Measurements from ENCODE around the gene ZNF821. TPM values are rescaled to one million over a fixed set of nuclear protein-coding genes. Genes with fewer than 3 reads are reported as not detected.
"Not testable (repeated sequence)": the region's sequence is repeated elsewhere in the genome, so short reads cannot be mapped to it uniquely, and the experiment has no call there.

The ZNF821 gene
- total RNA-seq, 1 donor from 2014 or later, result 5.7 TPM

- no peak for DNase-seq (ENCODE audit: low spot score)
These were observed 18.8 kb upstream of the ZNF821 start for GRCh38 chr16:71902656-71903365.

GRCh38 chr16:71899171-71899570 lies 15.2 kb upstream of the ZNF821 start:
- no peak for DNase-seq (ENCODE audit: low spot score)

- DNase-seq (ENCODE audit: low spot score), result no peak
These were observed 12.9 kb upstream of the ZNF821 start for GRCh38 chr16:71896764-71897368.

GRCh38 chr16:71895679-71896365 lies 11.8 kb upstream of the ZNF821 start:
- peak; percentile 48 for DNase-seq (ENCODE audit: low spot score)

GRCh38 chr16:71894921-71895678 lies 11.1 kb upstream of the ZNF821 start, which contains the start of gene IST1:
IST1 (plus strand) TSS chr16:71895531; CDS start chr16:71915641, 20,110 bp downstream.
- DNase-seq (ENCODE audit: low spot score), result peak; percentile 98

GRCh38 chr16:71894229-71894920 lies 10.4 kb upstream of the ZNF821 start:
- DNase-seq (ENCODE audit: low spot score), result peak; percentile 46

GRCh38 chr16:71893888-71894228 lies 9.9 kb upstream of the ZNF821 start:
- DNase-seq (ENCODE audit: low spot score), result no peak

GRCh38 chr16:71889147-71889546 lies 5.2 kb upstream of the ZNF821 start:
- no peak for DNase-seq (ENCODE audit: low spot score)

GRCh38 chr16:71885261-71885650 lies 1.3 kb upstream of the ZNF821 start:
- no peak for DNase-seq (ENCODE audit: low spot score)

GRCh38 chr16:71883168-71883848 lies 674 bp downstream of the ZNF821 start:
- DNase-seq (ENCODE audit: low spot score), result peak; percentile 52

GRCh38 chr16:71882505-71883167 lies 1.3 kb downstream of the ZNF821 start:
- DNase-seq (ENCODE audit: low spot score), result peak; percentile 82

GRCh38 chr16:71880176-71880575 lies 3.8 kb downstream of the ZNF821 start:
- no peak for DNase-seq (ENCODE audit: low spot score)

- no peak for DNase-seq (ENCODE audit: low spot score)
These were observed 5.1 kb downstream of the ZNF821 start for GRCh38 chr16:71878911-71879310.

- DNase-seq (ENCODE audit: low spot score), result no peak
These were observed 10.8 kb downstream of the ZNF821 start for GRCh38 chr16:71873199-71873598.

- no peak for DNase-seq (ENCODE audit: low spot score)
These were observed 13.2 kb downstream of the ZNF821 start for GRCh38 chr16:71870818-71871217.

- DNase-seq (ENCODE audit: low spot score), result no peak
These were observed 14.9 kb downstream of the ZNF821 start for GRCh38 chr16:71869089-71869488.

- no peak for DNase-seq (ENCODE audit: low spot score)
These were observed 16.0 kb downstream of the ZNF821 start for GRCh38 chr16:71867939-71868338.

- not testable (repeated sequence) for DNase-seq (ENCODE audit: low spot score)
These were observed 16.8 kb downstream of the ZNF821 start for GRCh38 chr16:71867175-71867574.

- DNase-seq (ENCODE audit: low spot score), result no peak
These were observed 18.7 kb downstream of the ZNF821 start for GRCh38 chr16:71865173-71865863.

- no peak for DNase-seq (ENCODE audit: low spot score)
These were observed 20.0 kb downstream of the ZNF821 start for GRCh38 chr16:71863995-71864394.
